ENCODE data around the gene HSD11B2. TPM values are rescaled to one million over a fixed set of nuclear protein-coding genes. Genes with fewer than 3 reads are reported as not detected.

The HSD11B2 gene
- total and polyA plus RNA-seq, 2 of the 8 experiments (the other 6 are each of a cell fraction or from before 2014, with no cell fraction given): 28.7 to 32.9 TPM

DNA sequence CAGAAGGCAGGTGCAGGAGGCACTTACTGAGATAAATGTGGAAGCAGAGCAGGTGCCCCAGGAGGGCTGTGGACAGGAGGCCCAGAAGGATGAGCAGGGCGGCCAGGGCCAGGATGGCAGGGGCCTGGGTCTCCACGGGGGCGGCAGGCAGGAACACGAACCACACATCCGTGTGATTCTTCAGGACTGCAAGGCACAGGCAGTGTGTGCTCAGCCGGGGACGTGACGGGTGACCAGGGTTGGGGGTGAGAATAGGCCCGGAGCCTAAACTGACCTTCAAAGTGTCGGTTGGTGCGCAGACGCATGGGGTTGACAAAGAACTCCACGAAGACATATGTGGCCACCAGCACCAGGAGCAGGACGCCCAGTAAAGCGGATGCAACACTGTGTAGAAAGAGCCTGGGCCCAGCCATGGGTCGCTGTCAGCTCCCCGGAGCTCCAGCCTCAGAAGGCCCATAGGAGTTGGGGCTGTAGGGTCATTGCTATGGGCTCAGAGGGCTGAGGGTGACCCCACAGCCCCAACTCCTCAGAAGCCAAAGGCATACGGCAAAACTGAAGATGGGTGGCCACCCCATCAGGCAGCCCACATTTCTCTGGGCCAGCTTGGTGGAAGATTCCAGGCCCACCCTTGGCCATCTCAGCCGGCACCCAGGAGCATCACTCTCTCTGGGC is 32.2 kb upstream of the HSD11B2 start (continued):
- no peak for TF ChIP-seq CBX8 (IDR thresholded peaks at IDR 0.05; ENCODE audit: borderline replicate concordance, low read depth, low read length)
- TF ChIP-seq, protein P1, sequence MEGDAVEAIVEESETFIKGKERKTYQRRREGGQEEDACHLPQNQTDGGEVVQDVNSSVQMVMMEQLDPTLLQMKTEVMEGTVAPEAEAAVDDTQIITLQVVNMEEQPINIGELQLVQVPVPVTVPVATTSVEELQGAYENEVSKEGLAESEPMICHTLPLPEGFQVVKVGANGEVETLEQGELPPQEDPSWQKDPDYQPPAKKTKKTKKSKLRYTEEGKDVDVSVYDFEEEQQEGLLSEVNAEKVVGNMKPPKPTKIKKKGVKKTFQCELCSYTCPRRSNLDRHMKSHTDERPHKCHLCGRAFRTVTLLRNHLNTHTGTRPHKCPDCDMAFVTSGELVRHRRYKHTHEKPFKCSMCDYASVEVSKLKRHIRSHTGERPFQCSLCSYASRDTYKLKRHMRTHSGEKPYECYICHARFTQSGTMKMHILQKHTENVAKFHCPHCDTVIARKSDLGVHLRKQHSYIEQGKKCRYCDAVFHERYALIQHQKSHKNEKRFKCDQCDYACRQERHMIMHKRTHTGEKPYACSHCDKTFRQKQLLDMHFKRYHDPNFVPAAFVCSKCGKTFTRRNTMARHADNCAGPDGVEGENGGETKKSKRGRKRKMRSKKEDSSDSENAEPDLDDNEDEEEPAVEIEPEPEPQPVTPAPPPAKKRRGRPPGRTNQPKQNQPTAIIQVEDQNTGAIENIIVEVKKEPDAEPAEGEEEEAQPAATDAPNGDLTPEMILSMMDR (IDR thresholded peaks at IDR 0.05; ENCODE audit: control extremely low read depth in 1 of 3, insufficient read depth in 1 of 3, low read depth in 1 of 3, low read length in 3 of 3): no peak
- no peak for TF ChIP-seq SIN3A (conservative IDR thresholded peaks at IDR 0.05 in 1 of 2, IDR thresholded peaks at IDR 0.05 in 1 of 2; ENCODE audit: low read depth in 1 of 2, low read length in 2 of 2)
- TF ChIP-seq NANOG (IDR thresholded peaks at IDR 0.05; ENCODE audit: insufficient read depth, low read depth, low read length, poor library complexity, severe bottlenecking): no peak
- TF ChIP-seq RFX5 (IDR thresholded peaks at IDR 0.05; ENCODE audit: borderline replicate concordance, low read depth, low read length): no peak
- no peak for TF ChIP-seq JUND (IDR thresholded peaks at IDR 0.05; ENCODE audit: low read length)
- TF ChIP-seq RNF2 (IDR thresholded peaks at IDR 0.05; ENCODE audit: borderline replicate concordance, low read depth, low read length, missing control alignments, poor library complexity, severe bottlenecking): no peak
- no peak for TF ChIP-seq KDM5A (IDR thresholded peaks at IDR 0.05; ENCODE audit: low read length)
- no peak for TF ChIP-seq GABPA (IDR thresholded peaks at IDR 0.05; ENCODE audit: borderline replicate concordance, insufficient read depth, low read length)
